Caco-2 (cell line): ENCODE data around the gene CARS2. TPM values are rescaled to one million over a fixed set of nuclear protein-coding genes. Genes with fewer than 3 reads are reported as not detected.

Experiments used
- BruUV-seq: library from RNA; stranded (reverse); fragments of 400-500 nt; replicated peaks from 2 replicates; lab custom pipeline; 2021; lab: Mats Ljungman, UMichigan
- CTCF ChIA-PET: fragments of 300-600 bp; sonication (Branson Sonifier 250); formaldehyde crosslinking; loops from one replicate; lab custom pipeline; 2022; ENCODE audit warnings: antibody characterized with exemption; lab: Charles Lee
- POLR2A ChIA-PET: fragments of 300-600 bp; sonication (Branson Sonifier 250); formaldehyde crosslinking; loops from one replicate; lab custom pipeline; 2022; ENCODE audit warnings: antibody characterized with exemption; lab: Charles Lee
- DNase-seq, 2 experiments: peaks; one replicate each; pipeline versions ENCODE4 v3.0.0 to v3.0.0-alpha.2; 2020 to 2022
- H3K27me3 ChIP-seq: replicated peaks from 2 replicates; pipeline ENCODE4 v1.6.0; 2011; ENCODE audit warnings: low read length; ENCODE audit not compliant: control insufficient read depth, insufficient read depth
- H3K36me3 ChIP-seq: 2 replicates; pipeline ENCODE4 v1.5.1; 2011; ENCODE audit warnings: low read length; ENCODE audit not compliant: control insufficient read depth, insufficient read depth
- H3K4me1 ChIP-seq: fragments of 250-450 bp; sonication (Bioruptor Pico); 2 replicates; pipeline ENCODE4 v1.5.1; 2020; ENCODE audit warnings: mild to moderate bottlenecking
- H3K4me3 ChIP-seq: 2 replicates; pipeline ENCODE4 v1.5.1; 2011; ENCODE audit warnings: low read depth, mild to moderate bottlenecking, control low read depth, low read length
- H3K9me3 ChIP-seq: fragments of 250-450 bp; sonication (Bioruptor Pico); 2 replicates; pipeline ENCODE4 v1.5.1; 2020; ENCODE audit warnings: mild to moderate bottlenecking, moderate library complexity
- H3K27ac Mint-ChIP-seq: one replicate; pipeline ENCODE4 v1.8.0; 2022; ENCODE audit warnings: mixed read lengths; ENCODE audit not compliant: unreplicated experiment
- H3K27me3 Mint-ChIP-seq: one replicate; pipeline ENCODE4 v1.8.0; 2022; ENCODE audit warnings: mixed read lengths; ENCODE audit not compliant: insufficient read depth, unreplicated experiment
- H3K36me3 Mint-ChIP-seq: one replicate; pipeline ENCODE4 v1.8.0; 2022; ENCODE audit warnings: mild to moderate bottlenecking, mixed read lengths; ENCODE audit not compliant: insufficient read depth, unreplicated experiment
- H3K4me1 Mint-ChIP-seq: one replicate; pipeline ENCODE4 v1.8.0; 2022; ENCODE audit warnings: low read depth, mixed read lengths; ENCODE audit not compliant: unreplicated experiment
- H3K4me3 Mint-ChIP-seq: one replicate; pipeline ENCODE4 v1.8.0; 2022; ENCODE audit warnings: mild to moderate bottlenecking, moderate library complexity, mixed read lengths; ENCODE audit not compliant: unreplicated experiment
- H3K9me3 Mint-ChIP-seq: one replicate; pipeline ENCODE4 v1.8.0; 2022; ENCODE audit warnings: mixed read lengths; ENCODE audit not compliant: unreplicated experiment
- CTCF ChIP-seq, 2 experiments: fragments of 200-600 bp in 1 of 2; IDR thresholded peaks; 1 replicate in 1 of 2; 2 replicates in 1 of 2; pipeline versions ENCODE4 v1.5.1 to v1.8.0; 2011 to 2022; ENCODE audit warnings: antibody characterized with exemption in 1 of 2, control low read depth in 1 of 2, inconsistent platforms in 1 of 2, low read depth in 1 of 2, low read length in 1 of 2, mild to moderate bottlenecking in 1 of 2, moderate library complexity in 1 of 2; ENCODE audit not compliant: insufficient read depth in 1 of 2, severe bottlenecking in 1 of 2, unreplicated experiment in 1 of 2
- intact Hi-C: fragments of 100-400 bp; cut with micrococcal nuclease; formaldehyde crosslinking; loops from one replicate; pipeline ENCODE4 v1.10.0; 2022; ENCODE audit not compliant: unreplicated experiment
- total RNA-seq: library from RNA; stranded (reverse); gene quantifications from 2 replicates; pipeline ENCODE4 v1.2.3, GENCODE V29; 2022

Gene CARS2
- total RNA-seq, 1 experiment from 2014 or later: 63.1 TPM

- TF ChIP-seq CTCF (IDR thresholded peaks at IDR 0.05; ENCODE audit: insufficient read depth in 1 of 2, low read depth in 1 of 2, low read length in 1 of 2, severe bottlenecking in 1 of 2, unreplicated experiment in 1 of 2): no peak
- H3K4me3 Mint-ChIP-seq: no peak overlapping the region
- Histone ChIP-seq H3K4me1 (no peaks in the 10 kb centered on the region), H3K9me3 (no peaks in the 10 kb centered on the region), H3K36me3 (peaks cover 2% of the 10 kb centered on the region), H3K27me3 (no peaks in the 10 kb centered on the region), H3K4me3 (no peak overlapping the region)
- intact Hi-C loops: no loop called here
- BruUV-seq: no TSS peak
- POLR2A ChIA-PET: no interaction called here
- H3K36me3 Mint-ChIP-seq: peaks cover 86% of the 10 kb centered on the region
- no peak overlapping the region for H3K27ac Mint-ChIP-seq
- no peaks in the 10 kb centered on the region for H3K27me3 Mint-ChIP-seq
- no peak for DNase-seq
- CTCF ChIA-PET: no interaction called here
- no peaks in the 10 kb centered on the region for H3K4me1 Mint-ChIP-seq
- H3K9me3 Mint-ChIP-seq: no peaks in the 10 kb centered on the region
These were observed 64.6 kb downstream of the CARS2 start for GRCh38 chr13:110641055-110642015.

- ChIA-PET POLR2A (interaction anchor here (0.9 kb wide), 1 partner anchor 24 kb away, joined by 7 read pairs; no protein-coding TSS in a partner anchor), CTCF (no interaction called here)
- no peak for DNase-seq
- Mint-ChIP-seq H3K36me3 (peaks cover 81% of the 10 kb centered on the region), H3K9me3 (no peaks in the 10 kb centered on the region), H3K4me1 (no peaks in the 10 kb centered on the region), H3K27ac (peak overlapping the region; percentile 22), H3K4me3 (no peak overlapping the region), H3K27me3 (no peaks in the 10 kb centered on the region)
- Histone ChIP-seq H3K36me3 (peaks cover 4% of the 10 kb centered on the region), H3K9me3 (no peaks in the 10 kb centered on the region), H3K4me1 (no peaks in the 10 kb centered on the region), H3K27me3 (no peaks in the 10 kb centered on the region), H3K4me3 (no peak overlapping the region)
- BruUV-seq: no TSS peak
- TF ChIP-seq CTCF (IDR thresholded peaks at IDR 0.05; ENCODE audit: insufficient read depth in 1 of 2, low read depth in 1 of 2, low read length in 1 of 2, severe bottlenecking in 1 of 2, unreplicated experiment in 1 of 2): no peak
- intact Hi-C loops: no loop called here
These were observed 65.3 kb downstream of the CARS2 start for GRCh38 chr13:110640591-110641029.

- no TSS peak for BruUV-seq
- no peaks in the 10 kb centered on the region for H3K27me3 Mint-ChIP-seq
- no peak overlapping the region for H3K4me3 ChIP-seq
- no peaks in the 10 kb centered on the region for H3K9me3 ChIP-seq
- CTCF ChIA-PET: interaction anchor here (0.6 kb wide), 1 partner anchor 75 kb away, joined by 4 read pairs; no protein-coding TSS in a partner anchor
- POLR2A ChIA-PET: interaction anchor here (0.9 kb wide), 1 partner anchor 23 kb away, joined by 7 read pairs; no protein-coding TSS in a partner anchor
- H3K36me3 ChIP-seq: peaks cover 4% of the 10 kb centered on the region
- no peaks in the 10 kb centered on the region for H3K4me1 Mint-ChIP-seq
- H3K27ac Mint-ChIP-seq: peak overlapping the region; percentile 22
- H3K27me3 ChIP-seq: no peaks in the 10 kb centered on the region
- no peak overlapping the region for H3K4me3 Mint-ChIP-seq
- peaks cover 85% of the 10 kb centered on the region for H3K36me3 Mint-ChIP-seq
- intact Hi-C loops: no loop called here
- H3K9me3 Mint-ChIP-seq: no peaks in the 10 kb centered on the region
- DNase-seq: no peak
- no peaks in the 10 kb centered on the region for H3K4me1 ChIP-seq
- no peak for TF ChIP-seq CTCF (IDR thresholded peaks at IDR 0.05; ENCODE audit: insufficient read depth in 1 of 2, low read depth in 1 of 2, low read length in 1 of 2, severe bottlenecking in 1 of 2, unreplicated experiment in 1 of 2)
These were observed 66.0 kb downstream of the CARS2 start for GRCh38 chr13:110639935-110640334.
